DOHH2 (cell line): Measurements from ENCODE around the gene ARHGAP33.

Source experiments
- CTCF ChIP-seq: fragments of 200-600 bp; sonication (generic); IDR thresholded peaks from one replicate; pipeline ENCODE4 v1.5.1; 2014; ENCODE audit warnings: antibody characterized with exemption, mild to moderate bottlenecking, low read depth, low read length; ENCODE audit not compliant: poor library complexity, severe bottlenecking
- EZH2phosphoT487 ChIP-seq: fragments of 200-600 bp; sonication (generic); IDR thresholded peaks from 2 replicates; pipeline ENCODE4 v1.6.1; 2017; ENCODE audit warnings: borderline replicate concordance, mild to moderate bottlenecking, antibody characterized with exemption, low read length, moderate library complexity, mixed read lengths

GRCh38 chr19:35784503-35785338, 9.4 kb downstream of the ARHGAP33 start:
- TF ChIP-seq CTCF (no peak), EZH2phosphoT487 (no peak)
